Measurements from ENCODE around the gene DAO.
A peak's percentile ranks its signal among the peaks of the same experiment; 100 is the strongest.

DAO gene

GRCh38 chr12:108879615-108880254 is at the start of gene DAO:
DAO (plus strand) TSS chr12:108880092; CDS start chr12:108885007, 4,915 bp downstream.
- H3K4me3 ChIP-seq (ENCODE audit: low read length): no peak within 1 kb of the TSS
- no peak for TF ChIP-seq ZNF274 (IDR thresholded peaks at IDR 0.05; ENCODE audit: low read depth, low read length)

DNA sequence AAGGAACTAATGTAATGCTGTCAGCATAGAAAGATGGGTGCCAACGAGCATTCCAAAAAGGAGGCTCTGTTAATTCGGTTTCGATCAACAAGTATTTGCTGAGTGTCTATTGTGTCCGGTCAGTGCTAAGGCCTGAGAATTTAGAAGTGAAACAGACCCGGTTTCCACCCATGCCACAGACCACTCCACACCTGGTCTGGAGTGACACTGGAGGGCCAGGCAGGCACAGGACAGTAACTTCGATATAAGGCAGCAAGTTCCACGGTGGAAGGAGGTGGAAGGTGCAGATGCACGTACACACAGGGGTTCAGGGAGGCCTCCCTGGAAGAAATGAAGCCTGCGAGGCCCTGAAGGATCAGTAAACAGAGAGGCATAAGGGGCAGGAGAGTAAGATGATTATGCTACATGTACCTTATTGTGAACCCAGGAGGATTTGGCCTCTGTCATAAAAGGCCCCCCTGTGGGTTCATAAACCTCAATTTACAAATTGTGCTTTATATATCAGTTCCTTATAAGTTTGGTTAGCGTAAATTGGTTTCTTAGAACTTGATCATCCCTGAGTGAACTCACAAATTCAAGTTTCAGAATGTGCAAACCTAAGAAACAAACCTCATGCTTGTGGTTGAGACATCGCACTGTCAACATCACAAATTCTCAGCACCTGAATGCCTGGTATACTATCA is 48.4 kb upstream of the DAO start:
- no peak for TF ChIP-seq ZNF274 (IDR thresholded peaks at IDR 0.05; ENCODE audit: low read depth, low read length)
- no peak overlapping the region; the same call in 1 of the 2 replicates for H3K4me3 ChIP-seq (ENCODE audit: low read length)

DNA sequence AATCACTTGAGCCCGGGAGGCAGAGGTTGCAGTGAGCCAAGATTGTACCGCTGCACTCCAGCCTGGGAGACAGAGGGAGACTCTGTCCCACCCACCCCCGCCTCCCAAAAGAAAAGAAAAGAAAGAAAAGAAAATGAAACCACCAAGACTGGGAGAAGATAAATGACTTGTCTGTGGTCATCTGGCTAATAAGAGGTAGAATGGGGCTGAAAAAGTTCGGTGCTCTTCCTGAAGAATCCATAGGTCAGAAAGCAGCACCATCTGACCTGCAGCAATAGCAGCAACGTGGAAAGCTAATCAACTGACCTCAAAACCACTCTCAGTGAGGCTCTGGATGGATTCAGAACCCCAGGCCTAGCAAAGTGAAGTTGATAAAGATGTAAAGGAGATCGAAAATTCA is 47.7 kb upstream of the DAO start:
- H3K4me3 ChIP-seq (ENCODE audit: low read length): peak overlapping the region; percentile 5; the same call in 1 of the 2 replicates
- no peak for TF ChIP-seq ZNF274 (IDR thresholded peaks at IDR 0.05; ENCODE audit: low read depth, low read length)

- TF ChIP-seq ZNF274 (IDR thresholded peaks at IDR 0.05; ENCODE audit: low read depth, low read length): no peak
- no peak overlapping the region; the same call in 1 of the 2 replicates for H3K4me3 ChIP-seq (ENCODE audit: low read length)
These were observed 47.0 kb upstream of the DAO start for GRCh38 chr12:108832730-108833354.

GRCh38 chr12:108833355-108833733 is 46.5 kb upstream of the DAO start:
- H3K4me3 ChIP-seq (ENCODE audit: low read length): no peak overlapping the region

DNA sequence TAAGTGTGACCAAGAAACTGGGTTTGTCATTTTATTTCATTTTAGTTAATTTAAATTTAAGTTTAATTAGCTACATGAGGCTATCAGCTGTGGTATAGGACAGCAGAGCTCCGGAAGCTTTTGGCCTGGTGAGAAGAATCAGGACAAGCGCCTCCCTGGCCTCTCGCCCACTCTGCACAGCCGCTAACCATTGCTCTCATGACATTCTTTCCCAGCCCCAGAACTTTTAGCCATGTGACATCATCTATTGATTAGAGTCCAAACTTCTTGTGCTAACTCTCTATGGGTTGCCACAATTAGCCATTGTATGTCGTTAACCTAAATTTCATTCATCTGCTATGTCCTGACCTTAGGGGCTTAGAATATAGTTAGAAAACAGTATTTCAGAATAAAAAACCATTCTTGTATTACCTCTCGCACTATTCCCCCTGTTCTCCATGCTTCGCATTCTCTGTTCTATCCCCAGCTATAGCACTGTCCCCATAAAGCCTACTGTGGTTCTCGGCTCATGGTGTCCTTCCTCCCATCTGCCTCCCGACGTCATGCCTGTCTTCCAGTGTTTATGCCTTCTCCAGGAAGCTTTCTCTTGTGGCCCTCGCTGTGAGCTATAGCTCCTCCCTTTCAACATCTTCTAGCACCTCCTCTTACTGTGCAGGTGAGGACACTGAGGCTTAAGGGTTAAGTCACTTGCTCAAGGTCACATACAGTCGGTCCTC is 46.0 kb upstream of the DAO start:
- H3K4me3 ChIP-seq (ENCODE audit: low read length): no peak overlapping the region
- TF ChIP-seq ZNF274 (IDR thresholded peaks at IDR 0.05; ENCODE audit: low read depth, low read length): no peak

More at GRCh38 chr12:108833355-108833733, 46.5 kb upstream of the DAO start:
- no peak for TF ChIP-seq ZNF274 (IDR thresholded peaks at IDR 0.05; ENCODE audit: low read depth, low read length)

DNA sequence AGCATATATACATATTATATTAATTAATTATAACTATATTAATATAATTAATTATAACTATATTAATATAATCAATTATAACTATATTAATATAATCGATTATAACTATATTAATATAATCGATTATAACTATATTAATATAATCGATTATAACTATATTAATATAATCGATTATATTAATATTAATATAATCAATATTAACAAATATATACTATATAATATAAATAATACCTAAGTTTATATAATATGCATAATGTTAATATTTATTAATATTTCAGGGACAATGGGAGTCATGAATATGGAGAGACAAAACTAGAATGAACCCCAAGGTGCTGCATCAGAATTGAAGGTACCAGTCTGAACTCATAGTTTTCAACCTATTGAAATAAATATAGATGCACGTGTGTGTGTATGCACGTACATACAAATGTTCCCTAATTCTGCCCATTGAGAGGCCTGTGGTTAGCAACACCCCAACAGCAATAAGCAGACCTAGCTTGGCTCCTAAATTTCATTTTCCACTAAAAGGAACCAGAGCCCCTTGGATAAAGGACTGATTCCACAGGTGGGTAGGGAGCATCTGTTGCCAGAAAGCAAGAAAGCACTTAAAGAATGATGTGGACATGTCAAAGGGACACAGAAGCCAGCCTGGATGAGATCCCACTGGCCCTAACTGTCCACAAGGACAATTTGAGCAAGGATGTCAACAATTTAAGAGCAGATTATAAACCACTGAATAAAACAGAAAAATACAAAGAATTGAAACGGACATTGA is 43.8 kb upstream of the DAO start:
- TF ChIP-seq ZNF274 (IDR thresholded peaks at IDR 0.05; ENCODE audit: low read depth, low read length): no peak
- H3K4me3 ChIP-seq (ENCODE audit: low read length): no peak overlapping the region

DNA sequence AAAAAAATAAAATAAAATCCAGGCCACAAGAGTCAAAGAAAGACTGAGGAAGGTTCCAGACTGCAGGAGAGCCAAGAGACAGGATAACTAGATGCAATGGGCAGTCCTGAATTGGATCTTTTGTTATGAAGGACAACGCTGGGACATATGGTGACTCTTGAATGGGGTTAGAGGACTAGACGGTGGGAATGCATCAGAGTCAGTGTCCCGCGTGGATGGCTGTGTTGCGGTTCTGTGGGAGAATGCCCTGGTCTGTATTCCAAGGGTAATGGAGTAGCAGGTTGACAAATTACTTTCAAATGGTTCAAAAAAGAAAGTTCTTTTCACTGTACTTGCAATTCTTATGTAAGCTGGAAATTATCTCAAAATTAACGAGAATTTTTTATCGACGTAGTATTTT is 42.7 kb upstream of the DAO start:
- no peak for TF ChIP-seq ZNF274 (IDR thresholded peaks at IDR 0.05; ENCODE audit: low read depth, low read length)
- no peak overlapping the region for H3K4me3 ChIP-seq (ENCODE audit: low read length)

DNA sequence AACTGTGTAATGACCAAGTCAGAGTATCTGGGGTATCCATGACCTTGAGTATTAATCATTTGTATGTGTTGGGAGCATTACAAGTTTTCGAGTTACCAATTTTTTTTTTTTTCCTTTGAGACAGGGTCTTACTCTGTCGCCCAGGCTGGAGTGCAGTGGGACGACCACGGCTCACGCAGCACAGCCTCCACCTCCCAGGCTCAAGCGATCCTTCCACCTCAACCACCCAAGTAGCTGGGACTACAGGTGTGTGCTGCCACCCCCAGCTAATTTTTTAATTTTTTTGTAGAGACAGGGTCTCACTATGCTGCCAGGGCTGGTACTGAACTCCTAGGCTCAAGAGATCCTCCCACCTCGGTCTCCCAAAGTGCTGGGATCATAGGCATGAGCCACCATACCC is 42.2 kb upstream of the DAO start:
- no peak overlapping the region for H3K4me3 ChIP-seq (ENCODE audit: low read length)

GRCh38 chr12:108838194-108839017 is 41.5 kb upstream of the DAO start:
- no peak overlapping the region; the same call in 1 of the 2 replicates for H3K4me3 ChIP-seq (ENCODE audit: low read length)
- no peak for TF ChIP-seq ZNF274 (IDR thresholded peaks at IDR 0.05; ENCODE audit: low read depth, low read length)

More for the DNA sequence above, 42.2 kb upstream of the DAO start:
- no peak for TF ChIP-seq ZNF274 (IDR thresholded peaks at IDR 0.05; ENCODE audit: low read depth, low read length)

DNA sequence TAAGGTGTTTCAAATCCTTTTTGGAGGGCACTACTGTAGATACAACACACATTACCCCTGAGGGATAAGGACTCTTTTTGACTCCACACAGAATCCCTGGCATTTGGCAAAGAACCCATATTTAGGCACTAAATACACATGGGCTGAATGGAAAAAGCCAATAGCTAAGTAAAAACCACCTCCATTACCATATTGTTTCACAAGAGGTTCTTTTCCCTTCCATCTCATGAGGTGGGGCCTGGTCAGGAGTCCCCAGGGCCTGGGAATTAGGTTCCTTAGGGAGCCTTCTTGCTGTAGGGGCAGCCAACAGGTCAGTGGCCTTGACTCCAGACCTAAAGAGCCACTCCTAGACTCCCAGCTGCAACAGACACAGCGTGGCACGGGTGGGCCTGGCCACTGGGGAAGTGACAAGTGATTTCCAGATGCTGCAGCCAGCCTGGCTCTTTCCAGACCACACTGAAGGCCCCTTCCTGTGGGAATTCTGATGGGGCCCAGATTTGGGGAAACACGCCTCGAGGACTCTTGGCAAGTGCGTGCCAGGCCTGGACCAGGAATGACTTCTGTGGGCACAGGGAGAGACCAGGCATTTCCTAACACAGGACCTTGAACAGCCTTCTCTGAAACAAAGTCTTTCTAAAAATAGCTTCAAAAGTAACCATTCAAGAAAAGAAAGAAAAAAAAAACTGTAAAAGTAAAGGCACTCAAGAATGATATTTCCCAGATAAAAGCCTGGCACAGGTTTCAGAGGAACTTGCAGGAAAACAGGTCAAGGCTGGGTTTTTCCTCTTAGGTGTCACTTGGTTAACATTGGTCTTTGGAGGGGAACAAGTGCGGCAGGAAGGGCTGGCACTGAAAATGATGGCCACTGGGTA is 40.6 kb upstream of the DAO start:
- H3K4me3 ChIP-seq (ENCODE audit: low read length): no peak overlapping the region
- TF ChIP-seq ZNF274 (IDR thresholded peaks at IDR 0.05; ENCODE audit: low read depth, low read length): no peak

- no peak overlapping the region for H3K4me3 ChIP-seq (ENCODE audit: low read length)
- TF ChIP-seq ZNF274 (IDR thresholded peaks at IDR 0.05; ENCODE audit: low read depth, low read length): no peak
These were observed 40.0 kb upstream of the DAO start for GRCh38 chr12:108839890-108840230.
